ENCODE measurements around the gene C16orf90. TPM values are rescaled to one million over a fixed set of nuclear protein-coding genes. Genes with fewer than 3 reads are reported as not detected.

Gene C16orf90
- total and polyA plus RNA-seq, 2 donors (not counting 1 experiment from before 2014, with no cell fraction given): not detected

- Histone ChIP-seq H3K4me2 (replicated peaks; ENCODE audit: low read depth, low read length, poor library complexity, severe bottlenecking) (no peak overlapping the region), H4K20me1 (ENCODE audit: control insufficient read depth, insufficient read depth, low read length, poor library complexity, severe bottlenecking) (peaks cover 14% of the 10 kb centered on the region), H3K27me3 (replicated peaks in 1 of 4; ENCODE audit: control extremely low read depth in 1 of 4, control insufficient read depth in 3 of 4, insufficient read depth in 4 of 4, low read length in 3 of 4) (no peaks in the 10 kb centered on the region), H3K4me3 (ENCODE audit: control extremely low read depth in 1 of 5, extremely low read depth in 1 of 5, insufficient read depth in 1 of 5, low read depth in 2 of 5, low read length in 4 of 5) (no peak overlapping the region), H3K36me3 (replicated peaks in 1 of 2; ENCODE audit: control extremely low read depth in 1 of 2, control insufficient read depth in 1 of 2, extremely low read depth in 1 of 2, insufficient read depth in 2 of 2, low read length in 1 of 2) (peaks cover 0 to 57% of the 10 kb centered on the region in 2 experiments), H2AFZ (ENCODE audit: insufficient read depth, low read depth, low read length, poor library complexity, severe bottlenecking) (no peak overlapping the region), H3K9ac (ENCODE audit: low read length) (no peak overlapping the region), H3K9me3 (ENCODE audit: control extremely low read depth in 1 of 3, control insufficient read depth in 2 of 3, insufficient read depth in 1 of 3, low read length in 2 of 3) (no peaks in the 10 kb centered on the region), H3K79me2 (ENCODE audit: control insufficient read depth, insufficient read depth, low read length) (peaks cover 4% of the 10 kb centered on the region), H3K4me1 (ENCODE audit: control insufficient read depth in 2 of 2, insufficient read depth in 2 of 2, low read length in 2 of 2) (no peaks in the 10 kb centered on the region), H3K27ac (ENCODE audit: low read length in 2 of 2) (no peak overlapping the region)
- H3K4me1 Mint-ChIP-seq: no peaks in the 10 kb centered on the region
- CTCF ChIA-PET: no interaction called here
- TF ChIP-seq, protein P1, sequence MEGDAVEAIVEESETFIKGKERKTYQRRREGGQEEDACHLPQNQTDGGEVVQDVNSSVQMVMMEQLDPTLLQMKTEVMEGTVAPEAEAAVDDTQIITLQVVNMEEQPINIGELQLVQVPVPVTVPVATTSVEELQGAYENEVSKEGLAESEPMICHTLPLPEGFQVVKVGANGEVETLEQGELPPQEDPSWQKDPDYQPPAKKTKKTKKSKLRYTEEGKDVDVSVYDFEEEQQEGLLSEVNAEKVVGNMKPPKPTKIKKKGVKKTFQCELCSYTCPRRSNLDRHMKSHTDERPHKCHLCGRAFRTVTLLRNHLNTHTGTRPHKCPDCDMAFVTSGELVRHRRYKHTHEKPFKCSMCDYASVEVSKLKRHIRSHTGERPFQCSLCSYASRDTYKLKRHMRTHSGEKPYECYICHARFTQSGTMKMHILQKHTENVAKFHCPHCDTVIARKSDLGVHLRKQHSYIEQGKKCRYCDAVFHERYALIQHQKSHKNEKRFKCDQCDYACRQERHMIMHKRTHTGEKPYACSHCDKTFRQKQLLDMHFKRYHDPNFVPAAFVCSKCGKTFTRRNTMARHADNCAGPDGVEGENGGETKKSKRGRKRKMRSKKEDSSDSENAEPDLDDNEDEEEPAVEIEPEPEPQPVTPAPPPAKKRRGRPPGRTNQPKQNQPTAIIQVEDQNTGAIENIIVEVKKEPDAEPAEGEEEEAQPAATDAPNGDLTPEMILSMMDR (IDR thresholded peaks at IDR 0.05): no peak
- TF ChIP-seq EZH2 (IDR thresholded peaks at IDR 0.05; ENCODE audit: borderline replicate concordance, insufficient read depth, low read depth, low read length, poor library complexity, severe bottlenecking): no peak
- no peaks in the 10 kb centered on the region for H3K9me3 Mint-ChIP-seq (ENCODE audit: insufficient read depth)
- H3K4me3 Mint-ChIP-seq: no peak overlapping the region
- intact Hi-C loops (cut with micrococcal nuclease): no loop called here
- no peak for DNase-seq
- no peaks in the 10 kb centered on the region for H3K27me3 Mint-ChIP-seq
- 90% methylated on average over 11 of the region's 15 CpGs for WGBS (ENCODE audit: insufficient coverage)
- POLR2A ChIA-PET: no interaction called here
- no peak for ATAC-seq (ENCODE audit: low read depth)
- H3K27ac Mint-ChIP-seq: no peak overlapping the region
Measured at GRCh38 chr16:3485097-3485745, 10.1 kb downstream of the C16orf90 start.

GRCh38 chr16:3484318-3485096 lies 10.8 kb downstream of the C16orf90 start:
- WGBS (ENCODE audit: insufficient coverage): 93% methylated on average over 30 of the region's 30 CpGs
- TF ChIP-seq, protein P1 (IDR thresholded peaks at IDR 0.05): no peak
- no peak for TF ChIP-seq EZH2 (IDR thresholded peaks at IDR 0.05; ENCODE audit: borderline replicate concordance, insufficient read depth, low read depth, low read length, poor library complexity, severe bottlenecking)
- Histone ChIP-seq H3K4me2 (replicated peaks; ENCODE audit: low read depth, low read length, poor library complexity, severe bottlenecking) (no peak overlapping the region), H4K20me1 (ENCODE audit: control insufficient read depth, insufficient read depth, low read length, poor library complexity, severe bottlenecking) (peaks cover 14% of the 10 kb centered on the region), H3K9me3 (ENCODE audit: control extremely low read depth in 1 of 3, control insufficient read depth in 2 of 3, insufficient read depth in 1 of 3, low read length in 2 of 3) (no peaks in the 10 kb centered on the region), H3K36me3 (replicated peaks in 1 of 2; ENCODE audit: control extremely low read depth in 1 of 2, control insufficient read depth in 1 of 2, extremely low read depth in 1 of 2, insufficient read depth in 2 of 2, low read length in 1 of 2) (peaks cover 0 to 63% of the 10 kb centered on the region in 2 experiments), H3K4me3 (ENCODE audit: control extremely low read depth in 1 of 5, extremely low read depth in 1 of 5, insufficient read depth in 1 of 5, low read depth in 2 of 5, low read length in 4 of 5) (no peak overlapping the region), H3K79me2 (ENCODE audit: control insufficient read depth, insufficient read depth, low read length) (peaks cover 5% of the 10 kb centered on the region), H3K9ac (ENCODE audit: low read length) (no peak overlapping the region), H3K27me3 (replicated peaks in 1 of 4; ENCODE audit: control extremely low read depth in 1 of 4, control insufficient read depth in 3 of 4, insufficient read depth in 4 of 4, low read length in 3 of 4) (no peaks in the 10 kb centered on the region), H3K4me1 (ENCODE audit: control insufficient read depth in 2 of 2, insufficient read depth in 2 of 2, low read length in 2 of 2) (no peaks in the 10 kb centered on the region), H2AFZ (ENCODE audit: insufficient read depth, low read depth, low read length, poor library complexity, severe bottlenecking) (no peak overlapping the region), H3K27ac (ENCODE audit: low read length in 2 of 2) (no peak overlapping the region)
- no peak for ATAC-seq (ENCODE audit: low read depth)
- no peak overlapping the region for H3K4me3 Mint-ChIP-seq
- H3K4me1 Mint-ChIP-seq: no peaks in the 10 kb centered on the region
- no peaks in the 10 kb centered on the region for H3K27me3 Mint-ChIP-seq
- ChIA-PET CTCF (no interaction called here), POLR2A (no interaction called here)
- no peak for DNase-seq
- intact Hi-C loops (cut with micrococcal nuclease): no loop called here
- H3K9me3 Mint-ChIP-seq (ENCODE audit: insufficient read depth): no peaks in the 10 kb centered on the region
- no peak overlapping the region for H3K27ac Mint-ChIP-seq

All from B cell (primary cell).